ENCODE data around the gene FGD6. TPM values are rescaled to one million over a fixed set of nuclear protein-coding genes. Genes with fewer than 3 reads are reported as not detected.

FGD6 gene
- 5.4 and 5.5 TPM in 2 replicates for total RNA-seq

DNA sequence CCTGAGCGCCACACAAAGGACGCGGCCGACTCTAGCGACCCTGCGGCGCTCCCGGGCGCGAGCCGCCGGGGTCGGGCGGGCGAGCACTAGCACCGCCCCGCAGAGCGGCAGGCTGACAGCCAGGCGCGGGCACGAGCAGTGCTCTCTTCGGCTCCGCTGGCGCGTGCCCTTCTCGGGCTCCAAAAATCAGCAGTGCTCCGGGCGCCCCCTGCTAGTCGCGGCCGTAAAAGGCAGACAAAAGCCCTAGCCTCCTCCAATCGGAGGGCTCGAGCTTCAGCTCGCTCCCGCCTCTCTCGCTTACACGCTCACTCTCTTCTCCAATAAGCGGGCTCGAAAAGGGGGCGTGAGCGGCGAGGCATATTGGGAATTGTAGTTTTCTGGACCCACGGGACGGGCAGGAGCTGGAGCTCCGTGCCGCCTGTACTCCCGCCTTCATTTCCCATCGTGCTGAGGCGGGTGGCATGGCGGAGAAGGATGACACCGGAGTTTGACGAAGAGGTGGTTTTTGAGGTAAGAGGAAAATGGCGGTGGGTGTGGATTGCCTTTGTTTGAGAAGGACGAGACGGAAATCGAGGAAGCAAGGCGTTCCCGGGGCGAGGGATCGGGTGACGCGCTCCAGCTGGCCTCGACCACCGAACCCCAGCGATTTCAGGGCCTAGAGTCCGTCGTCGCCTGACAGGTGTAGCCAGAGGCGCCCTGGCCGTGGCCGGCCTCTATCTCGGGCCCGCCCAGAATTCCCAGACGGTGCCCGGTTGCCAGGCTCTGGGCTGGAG lies at the start of gene FGD6, which contains the start of gene VEZT:
Gene FGD6 (minus strand): TSS at position 91 of the 773 bp plus-strand sequence. CDS start 227 bp downstream, outside the sequence.
Gene VEZT (plus strand): TSS at position 431 of the 773 bp plus-strand sequence. CDS start 44 bp downstream, at position 475.

DNA sequence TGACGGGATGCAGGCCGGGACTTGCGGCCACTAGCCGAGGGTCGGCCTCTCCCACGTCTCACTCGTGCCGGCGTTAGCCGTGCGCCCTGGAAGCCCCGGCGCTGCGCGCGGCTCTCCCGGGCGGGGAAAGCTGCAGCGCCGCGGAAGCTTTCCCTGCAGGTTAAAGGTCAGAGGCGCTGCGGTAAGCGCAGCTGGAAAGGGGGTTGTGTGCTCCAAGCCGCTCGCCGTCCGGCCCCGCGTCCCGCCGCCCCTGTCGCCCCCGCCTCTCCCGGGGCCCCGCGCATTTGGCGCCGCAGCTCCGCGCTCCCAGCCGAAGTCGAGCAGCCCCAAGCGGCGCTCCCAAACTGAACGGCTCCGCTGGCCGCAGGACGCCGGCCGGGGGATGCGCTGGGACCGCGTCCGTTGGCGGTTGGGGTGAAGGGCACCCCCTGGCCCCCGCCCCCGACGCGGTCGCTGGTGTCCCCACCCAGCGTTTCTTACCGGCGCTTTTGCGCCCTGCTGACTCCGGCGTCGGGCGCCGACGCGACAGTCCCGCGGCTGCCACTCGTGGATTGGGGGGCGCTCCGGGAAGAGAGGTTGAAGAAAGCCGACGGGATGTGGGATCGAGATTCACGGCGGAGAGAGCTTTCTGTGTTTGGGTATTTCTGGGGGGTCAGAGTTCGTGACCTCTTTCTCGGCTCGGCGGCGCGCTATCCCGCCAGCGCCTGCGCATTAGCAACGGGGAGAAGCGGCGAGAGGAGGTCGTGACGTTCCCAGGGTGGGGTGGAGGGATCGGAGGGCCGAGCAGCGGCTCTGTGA lies 144.2 kb downstream of the FGD6 start, which contains the start of gene NR2C1:
Gene NR2C1 (minus strand): TSS at position 719 of the 798 bp plus-strand sequence. CDS start 6,234 bp downstream, outside the sequence.

Other genes starting within 250 kb of the FGD6 start
- gene NDUFA12, start 213.8 kb downstream of the FGD6 start, total RNA-seq = 127 and 144 TPM in 2 replicates
- gene NR2C1, start 143.8 kb downstream of the FGD6 start, total RNA-seq = 20.8 and 32.4 TPM in 2 replicates
- 33.2 and 33.8 TPM in 2 replicates for gene VEZT, start 340 bp upstream of the FGD6 start, total RNA-seq

Data from cardiac atrium fibroblast (primary cell).